GM18873 (cell line): ENCODE results near the gene FGF18.

ENCODE experiments used
- ATAC-seq: cut with Tn5 transposase; IDR thresholded peaks from one replicate; pipeline ENCODE4 v1.9.1; 2021; ENCODE audit warnings: mild to moderate bottlenecking, moderate library complexity, moderate number of reproducible peaks; ENCODE audit not compliant: unreplicated experiment, low FRiP score

The FGF18 gene

GRCh38 chr5:171421331-171422262, 2.1 kb downstream of the FGF18 start:
- no peak for ATAC-seq

GRCh38 chr5:171422495-171422894, 3.0 kb downstream of the FGF18 start:
- no peak for ATAC-seq

GRCh38 chr5:171422902-171423663, 3.6 kb downstream of the FGF18 start:
- ATAC-seq = no peak

- ATAC-seq = no peak
These were observed 5.3 kb downstream of the FGF18 start for GRCh38 chr5:171424726-171425125.

GRCh38 chr5:171425596-171426244, 6.3 kb downstream of the FGF18 start:
- no peak for ATAC-seq

- ATAC-seq = no peak
These were observed 6.8 kb downstream of the FGF18 start for GRCh38 chr5:171426266-171426665.

- ATAC-seq = no peak
These were observed 7.2 kb downstream of the FGF18 start for GRCh38 chr5:171426680-171427079.

GRCh38 chr5:171427318-171428167, 8.1 kb downstream of the FGF18 start:
- ATAC-seq = no peak

GRCh38 chr5:171428168-171428696, 8.8 kb downstream of the FGF18 start:
- ATAC-seq = no peak

GRCh38 chr5:171428809-171429542, 9.5 kb downstream of the FGF18 start:
- ATAC-seq = no peak

- no peak for ATAC-seq
These were observed 10.1 kb downstream of the FGF18 start for GRCh38 chr5:171429543-171429910.

GRCh38 chr5:171431251-171431777, 11.9 kb downstream of the FGF18 start:
- no peak for ATAC-seq

- no peak for ATAC-seq
These were observed 12.6 kb downstream of the FGF18 start for GRCh38 chr5:171432076-171432475.

- ATAC-seq = no peak
These were observed 13.3 kb downstream of the FGF18 start for GRCh38 chr5:171432583-171433351.

GRCh38 chr5:171433352-171433698, 13.9 kb downstream of the FGF18 start:
- no peak for ATAC-seq

GRCh38 chr5:171433982-171434676, 14.7 kb downstream of the FGF18 start:
- no peak for ATAC-seq

GRCh38 chr5:171434874-171435273, 15.4 kb downstream of the FGF18 start:
- ATAC-seq = no peak

- ATAC-seq = no peak
These were observed 16.5 kb downstream of the FGF18 start for GRCh38 chr5:171435908-171436307.
